ENCODE data around the gene DNER. TPM values are rescaled to one million over a fixed set of nuclear protein-coding genes. Genes with fewer than 3 reads are reported as not detected.
A peak's percentile ranks its signal among the peaks of the same experiment; 100 is the strongest.

DNER gene
- total RNA-seq, 1 experiment from 2014 or later, result 3.7 TPM

DNA sequence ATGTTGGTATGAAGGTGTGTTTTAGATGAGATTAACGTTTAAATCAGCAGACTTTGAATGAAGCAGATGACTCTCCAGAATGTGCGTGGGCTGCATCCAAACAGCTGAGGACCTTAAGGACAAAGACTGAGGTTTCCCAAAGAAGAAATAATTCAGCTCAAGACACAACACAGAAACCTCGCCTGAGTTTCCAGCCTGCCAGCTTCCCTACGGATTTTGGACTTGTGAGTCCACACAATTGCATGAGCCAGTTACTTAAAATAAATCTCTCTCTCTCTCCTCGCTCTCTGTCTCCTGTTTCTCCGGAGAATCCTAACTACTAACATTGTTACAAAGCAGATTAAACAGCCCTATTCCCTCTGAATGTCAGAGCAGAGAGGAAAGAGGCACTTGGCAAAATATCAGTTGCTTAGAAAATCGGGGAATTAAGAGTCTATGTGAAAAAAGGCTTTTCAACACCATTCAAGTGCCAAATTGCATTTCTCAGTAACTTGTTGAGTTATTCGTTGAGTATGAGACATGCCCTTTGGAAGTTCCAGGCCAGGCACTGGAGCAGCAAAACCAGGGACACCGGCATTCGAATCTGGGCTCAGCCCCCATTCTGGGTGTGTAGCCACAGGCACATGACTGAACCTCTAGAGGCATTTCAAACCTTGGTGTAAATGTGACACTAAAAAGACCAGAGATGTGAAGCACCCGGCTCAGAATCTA is 268.7 kb downstream of the DNER start (continued):
- TF ChIP-seq, protein P1, sequence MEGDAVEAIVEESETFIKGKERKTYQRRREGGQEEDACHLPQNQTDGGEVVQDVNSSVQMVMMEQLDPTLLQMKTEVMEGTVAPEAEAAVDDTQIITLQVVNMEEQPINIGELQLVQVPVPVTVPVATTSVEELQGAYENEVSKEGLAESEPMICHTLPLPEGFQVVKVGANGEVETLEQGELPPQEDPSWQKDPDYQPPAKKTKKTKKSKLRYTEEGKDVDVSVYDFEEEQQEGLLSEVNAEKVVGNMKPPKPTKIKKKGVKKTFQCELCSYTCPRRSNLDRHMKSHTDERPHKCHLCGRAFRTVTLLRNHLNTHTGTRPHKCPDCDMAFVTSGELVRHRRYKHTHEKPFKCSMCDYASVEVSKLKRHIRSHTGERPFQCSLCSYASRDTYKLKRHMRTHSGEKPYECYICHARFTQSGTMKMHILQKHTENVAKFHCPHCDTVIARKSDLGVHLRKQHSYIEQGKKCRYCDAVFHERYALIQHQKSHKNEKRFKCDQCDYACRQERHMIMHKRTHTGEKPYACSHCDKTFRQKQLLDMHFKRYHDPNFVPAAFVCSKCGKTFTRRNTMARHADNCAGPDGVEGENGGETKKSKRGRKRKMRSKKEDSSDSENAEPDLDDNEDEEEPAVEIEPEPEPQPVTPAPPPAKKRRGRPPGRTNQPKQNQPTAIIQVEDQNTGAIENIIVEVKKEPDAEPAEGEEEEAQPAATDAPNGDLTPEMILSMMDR (IDR thresholded peaks at IDR 0.05), result no peak

DNA sequence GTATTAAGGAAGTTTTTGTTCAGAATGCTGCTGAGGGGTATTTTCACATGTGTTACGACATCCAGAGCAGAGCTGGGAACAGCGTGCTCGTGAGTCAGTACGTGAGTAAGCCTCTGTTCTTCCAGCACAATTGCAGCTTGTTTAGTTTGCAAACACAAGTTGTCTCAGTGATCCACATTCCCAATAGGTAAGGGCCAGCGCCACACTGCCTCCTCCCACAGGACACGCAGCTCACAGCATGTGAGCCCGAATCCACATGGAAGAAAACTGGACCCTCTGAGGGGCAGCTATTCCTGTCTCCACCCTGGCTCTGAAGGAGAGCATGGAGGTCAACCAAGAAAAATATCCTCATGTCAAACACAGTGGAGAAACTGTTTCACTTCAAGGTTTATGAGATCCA is 269.3 kb downstream of the DNER start:
- Mint-ChIP-seq H3K4me3 (no peak overlapping the region), H3K9me3 (peaks cover 2% of the 10 kb centered on the region), H3K4me1 (no peaks in the 10 kb centered on the region), H3K36me3 (no peaks in the 10 kb centered on the region), H3K27me3 (ENCODE audit: low read depth) (no peaks in the 10 kb centered on the region), H3K27ac (no peak overlapping the region)
- ATAC-seq (peak; percentile 16; the same call in 1 of the 2 replicates), DNase-seq (ENCODE audit: low spot score) (no peak)
- TF ChIP-seq, protein P2, sequence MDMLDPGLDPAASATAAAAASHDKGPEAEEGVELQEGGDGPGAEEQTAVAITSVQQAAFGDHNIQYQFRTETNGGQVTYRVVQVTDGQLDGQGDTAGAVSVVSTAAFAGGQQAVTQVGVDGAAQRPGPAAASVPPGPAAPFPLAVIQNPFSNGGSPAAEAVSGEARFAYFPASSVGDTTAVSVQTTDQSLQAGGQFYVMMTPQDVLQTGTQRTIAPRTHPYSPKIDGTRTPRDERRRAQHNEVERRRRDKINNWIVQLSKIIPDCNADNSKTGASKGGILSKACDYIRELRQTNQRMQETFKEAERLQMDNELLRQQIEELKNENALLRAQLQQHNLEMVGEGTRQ (CRISPR knock-in tag; IDR thresholded peaks at IDR 0.05), result no peak
- TF ChIP-seq ZNF317 (CRISPR knock-in tag; IDR thresholded peaks at IDR 0.05; ENCODE audit: borderline replicate concordance, low read depth), result no peak
- TF ChIP-seq TP53 (CRISPR knock-in tag; IDR thresholded peaks at IDR 0.05), result no peak
- TF ChIP-seq, protein P3, sequence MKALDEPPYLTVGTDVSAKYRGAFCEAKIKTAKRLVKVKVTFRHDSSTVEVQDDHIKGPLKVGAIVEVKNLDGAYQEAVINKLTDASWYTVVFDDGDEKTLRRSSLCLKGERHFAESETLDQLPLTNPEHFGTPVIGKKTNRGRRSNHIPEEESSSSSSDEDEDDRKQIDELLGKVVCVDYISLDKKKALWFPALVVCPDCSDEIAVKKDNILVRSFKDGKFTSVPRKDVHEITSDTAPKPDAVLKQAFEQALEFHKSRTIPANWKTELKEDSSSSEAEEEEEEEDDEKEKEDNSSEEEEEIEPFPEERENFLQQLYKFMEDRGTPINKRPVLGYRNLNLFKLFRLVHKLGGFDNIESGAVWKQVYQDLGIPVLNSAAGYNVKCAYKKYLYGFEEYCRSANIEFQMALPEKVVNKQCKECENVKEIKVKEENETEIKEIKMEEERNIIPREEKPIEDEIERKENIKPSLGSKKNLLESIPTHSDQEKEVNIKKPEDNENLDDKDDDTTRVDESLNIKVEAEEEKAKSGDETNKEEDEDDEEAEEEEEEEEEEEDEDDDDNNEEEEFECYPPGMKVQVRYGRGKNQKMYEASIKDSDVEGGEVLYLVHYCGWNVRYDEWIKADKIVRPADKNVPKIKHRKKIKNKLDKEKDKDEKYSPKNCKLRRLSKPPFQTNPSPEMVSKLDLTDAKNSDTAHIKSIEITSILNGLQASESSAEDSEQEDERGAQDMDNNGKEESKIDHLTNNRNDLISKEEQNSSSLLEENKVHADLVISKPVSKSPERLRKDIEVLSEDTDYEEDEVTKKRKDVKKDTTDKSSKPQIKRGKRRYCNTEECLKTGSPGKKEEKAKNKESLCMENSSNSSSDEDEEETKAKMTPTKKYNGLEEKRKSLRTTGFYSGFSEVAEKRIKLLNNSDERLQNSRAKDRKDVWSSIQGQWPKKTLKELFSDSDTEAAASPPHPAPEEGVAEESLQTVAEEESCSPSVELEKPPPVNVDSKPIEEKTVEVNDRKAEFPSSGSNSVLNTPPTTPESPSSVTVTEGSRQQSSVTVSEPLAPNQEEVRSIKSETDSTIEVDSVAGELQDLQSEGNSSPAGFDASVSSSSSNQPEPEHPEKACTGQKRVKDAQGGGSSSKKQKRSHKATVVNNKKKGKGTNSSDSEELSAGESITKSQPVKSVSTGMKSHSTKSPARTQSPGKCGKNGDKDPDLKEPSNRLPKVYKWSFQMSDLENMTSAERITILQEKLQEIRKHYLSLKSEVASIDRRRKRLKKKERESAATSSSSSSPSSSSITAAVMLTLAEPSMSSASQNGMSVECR (CRISPR knock-in tag; IDR thresholded peaks at IDR 0.05; ENCODE audit: borderline replicate concordance), result no peak
- TF ChIP-seq, protein P4, sequence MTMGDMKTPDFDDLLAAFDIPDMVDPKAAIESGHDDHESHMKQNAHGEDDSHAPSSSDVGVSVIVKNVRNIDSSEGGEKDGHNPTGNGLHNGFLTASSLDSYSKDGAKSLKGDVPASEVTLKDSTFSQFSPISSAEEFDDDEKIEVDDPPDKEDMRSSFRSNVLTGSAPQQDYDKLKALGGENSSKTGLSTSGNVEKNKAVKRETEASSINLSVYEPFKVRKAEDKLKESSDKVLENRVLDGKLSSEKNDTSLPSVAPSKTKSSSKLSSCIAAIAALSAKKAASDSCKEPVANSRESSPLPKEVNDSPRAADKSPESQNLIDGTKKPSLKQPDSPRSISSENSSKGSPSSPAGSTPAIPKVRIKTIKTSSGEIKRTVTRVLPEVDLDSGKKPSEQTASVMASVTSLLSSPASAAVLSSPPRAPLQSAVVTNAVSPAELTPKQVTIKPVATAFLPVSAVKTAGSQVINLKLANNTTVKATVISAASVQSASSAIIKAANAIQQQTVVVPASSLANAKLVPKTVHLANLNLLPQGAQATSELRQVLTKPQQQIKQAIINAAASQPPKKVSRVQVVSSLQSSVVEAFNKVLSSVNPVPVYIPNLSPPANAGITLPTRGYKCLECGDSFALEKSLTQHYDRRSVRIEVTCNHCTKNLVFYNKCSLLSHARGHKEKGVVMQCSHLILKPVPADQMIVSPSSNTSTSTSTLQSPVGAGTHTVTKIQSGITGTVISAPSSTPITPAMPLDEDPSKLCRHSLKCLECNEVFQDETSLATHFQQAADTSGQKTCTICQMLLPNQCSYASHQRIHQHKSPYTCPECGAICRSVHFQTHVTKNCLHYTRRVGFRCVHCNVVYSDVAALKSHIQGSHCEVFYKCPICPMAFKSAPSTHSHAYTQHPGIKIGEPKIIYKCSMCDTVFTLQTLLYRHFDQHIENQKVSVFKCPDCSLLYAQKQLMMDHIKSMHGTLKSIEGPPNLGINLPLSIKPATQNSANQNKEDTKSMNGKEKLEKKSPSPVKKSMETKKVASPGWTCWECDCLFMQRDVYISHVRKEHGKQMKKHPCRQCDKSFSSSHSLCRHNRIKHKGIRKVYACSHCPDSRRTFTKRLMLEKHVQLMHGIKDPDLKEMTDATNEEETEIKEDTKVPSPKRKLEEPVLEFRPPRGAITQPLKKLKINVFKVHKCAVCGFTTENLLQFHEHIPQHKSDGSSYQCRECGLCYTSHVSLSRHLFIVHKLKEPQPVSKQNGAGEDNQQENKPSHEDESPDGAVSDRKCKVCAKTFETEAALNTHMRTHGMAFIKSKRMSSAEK (CRISPR knock-in tag; IDR thresholded peaks at IDR 0.05; ENCODE audit: borderline replicate concordance), result no peak
- ChIA-PET POLR2A (no interaction called here), CTCF (interaction anchor here (2.7 kb wide), 1 partner anchor 14 kb away, joined by 11 read pairs; no protein-coding TSS in a partner anchor)

DNA sequence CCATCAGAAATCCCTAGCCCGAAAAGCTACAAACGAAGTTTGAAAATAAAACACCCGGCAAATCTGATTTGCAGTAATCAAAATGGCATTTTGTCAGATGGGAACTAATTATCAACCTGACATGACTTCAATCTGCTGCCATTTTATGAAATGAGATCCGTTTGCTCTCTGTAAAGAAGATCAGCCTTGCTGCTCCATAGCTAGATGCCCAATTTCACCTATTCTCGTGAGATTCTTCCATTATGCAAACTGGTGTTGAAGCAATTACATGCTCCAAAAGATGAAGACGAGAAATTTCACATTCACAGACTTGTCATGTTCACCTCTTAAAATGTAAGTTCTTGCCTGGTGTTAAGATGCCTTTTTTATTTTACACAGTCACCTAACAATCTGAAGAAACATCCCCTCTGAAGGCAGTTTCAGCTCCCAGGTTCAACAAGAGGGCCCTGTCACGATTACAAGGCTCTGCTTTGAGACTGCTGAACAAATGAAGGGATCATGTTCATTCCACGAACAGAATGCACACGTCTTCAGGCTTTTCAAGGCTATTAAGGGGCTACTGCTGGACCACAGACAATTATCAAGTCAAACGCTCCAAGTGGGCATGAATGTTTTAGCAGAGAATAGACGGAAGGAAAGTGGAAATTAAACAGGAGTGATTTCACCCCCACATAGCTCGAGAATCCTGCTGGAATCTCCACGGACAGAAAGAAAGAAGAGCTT is 270.6 kb downstream of the DNER start:
- TF ChIP-seq NFE2L1 (CRISPR knock-in tag; IDR thresholded peaks at IDR 0.05), result no peak
- TF ChIP-seq NFATC4 (CRISPR knock-in tag; IDR thresholded peaks at IDR 0.05), result no peak
- no peak for TF ChIP-seq NFYB (CRISPR knock-in tag; conservative IDR thresholded peaks at IDR 0.05; ENCODE audit: low read depth)
- TF ChIP-seq, protein P5, sequence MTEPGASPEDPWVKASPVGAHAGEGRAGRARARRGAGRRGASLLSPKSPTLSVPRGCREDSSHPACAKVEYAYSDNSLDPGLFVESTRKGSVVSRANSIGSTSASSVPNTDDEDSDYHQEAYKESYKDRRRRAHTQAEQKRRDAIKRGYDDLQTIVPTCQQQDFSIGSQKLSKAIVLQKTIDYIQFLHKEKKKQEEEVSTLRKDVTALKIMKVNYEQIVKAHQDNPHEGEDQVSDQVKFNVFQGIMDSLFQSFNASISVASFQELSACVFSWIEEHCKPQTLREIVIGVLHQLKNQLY (CRISPR knock-in tag; IDR thresholded peaks at IDR 0.05), result no peak
- TF ChIP-seq ZNF396 (CRISPR knock-in tag; IDR thresholded peaks at IDR 0.05; ENCODE audit: borderline replicate concordance), result no peak
- no peak for TF ChIP-seq TEAD1 (CRISPR knock-in tag; IDR thresholded peaks at IDR 0.05)
- TF ChIP-seq MXD4 (CRISPR knock-in tag; IDR thresholded peaks at IDR 0.05; ENCODE audit: borderline replicate concordance), result no peak
- TF ChIP-seq ZNF219 (CRISPR knock-in tag; IDR thresholded peaks at IDR 0.05; ENCODE audit: borderline replicate concordance), result no peak
- Mint-ChIP-seq H3K4me1 (no peaks in the 10 kb centered on the region), H3K4me3 (no peak overlapping the region), H3K27me3 (ENCODE audit: low read depth) (no peaks in the 10 kb centered on the region), H3K36me3 (no peaks in the 10 kb centered on the region), H3K9me3 (no peaks in the 10 kb centered on the region), H3K27ac (no peak overlapping the region; the same call in 1 of the 2 replicates)
- ATAC-seq (no peak), DNase-seq (ENCODE audit: low spot score) (no peak)
- POLR2A ChIA-PET, result no interaction called here
- CTCF ChIA-PET, result interaction anchor here (0.6 to 2.7 kb wide), 3 partner anchors 13 to 174 kb away, joined by 4 to 11 read pairs (median 6); no protein-coding TSS in a partner anchor

Data from WTC11 (cell line).